ENCODE results near the gene IGFBP5. TPM values are rescaled to one million over a fixed set of nuclear protein-coding genes. Genes with fewer than 3 reads are reported as not detected.

The IGFBP5 gene
- total and polyA plus RNA-seq, 2 of the 8 experiments (the other 6 are each of a cell fraction or from before 2014, with no cell fraction given): 2.2 to 2.5 TPM

DNA sequence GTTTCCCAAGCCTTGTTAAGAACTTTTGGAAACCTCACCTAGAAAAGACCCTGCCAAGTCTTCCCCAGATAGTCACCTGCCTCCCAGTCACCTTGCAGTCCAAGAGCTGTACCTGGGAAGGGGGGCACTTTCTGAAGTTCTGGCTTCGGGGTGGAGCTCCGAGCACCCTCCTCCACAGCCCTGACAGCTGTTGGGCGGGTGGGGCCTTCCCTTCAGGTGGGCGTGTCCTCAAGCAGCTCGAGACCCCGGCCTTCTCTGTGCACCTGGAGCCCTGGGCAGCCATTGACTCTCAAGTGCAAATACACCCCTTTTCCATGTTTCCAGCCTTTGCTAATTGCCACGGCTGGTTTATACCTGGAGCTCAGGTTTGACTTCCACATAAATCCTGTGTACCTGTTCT, 37.0 kb upstream of the IGFBP5 start:
- no peak overlapping the region for H3K27ac ChIP-seq (ENCODE audit: low read depth, low read length)
- DNase-seq (ENCODE audit: low read depth in 1 of 2, low spot score in 2 of 2): no peak
- no peak overlapping the region for H2BK120ac ChIP-seq (replicated peaks; ENCODE audit: low read depth, low read length)
- no peak overlapping the region for H3K56ac ChIP-seq (replicated peaks; ENCODE audit: insufficient read length, low read depth, low read length)
- no peak overlapping the region for H2BK12ac ChIP-seq (ENCODE audit: low read depth, low read length)
- H2BK20ac ChIP-seq (ENCODE audit: low read length): no peak overlapping the region
- no peak overlapping the region for H3K9ac ChIP-seq (replicated peaks in 1 of 4; ENCODE audit: extremely low read depth in 1 of 4, low read depth in 3 of 4, low read length in 3 of 4)
- no peak overlapping the region for H3K4ac ChIP-seq (replicated peaks; ENCODE audit: insufficient read length, low read depth, low read length)
- H3K23ac ChIP-seq (ENCODE audit: insufficient read length): no peak overlapping the region
- no peak overlapping the region for H3K4me3 ChIP-seq (ENCODE audit: extremely low read depth in 1 of 4, insufficient read depth in 2 of 4, low read depth in 3 of 4, low read length in 4 of 4)
- ChIA-PET CTCF (ENCODE audit: partially characterized antibody) (interaction anchor here (0.9 kb wide), 1 partner anchor 981 kb away, joined by 3 read pairs; no protein-coding TSS in a partner anchor), POLR2A (ENCODE audit: partially characterized antibody) (no interaction called here)
- H2AFZ ChIP-seq (ENCODE audit: low read length): no peak overlapping the region
- H3K27me3 ChIP-seq (replicated peaks in 1 of 4; ENCODE audit: control insufficient read depth in 3 of 4, extremely low read depth in 1 of 4, insufficient read depth in 3 of 4, low read length in 3 of 4): no peaks in the 10 kb centered on the region
- no peaks in the 10 kb centered on the region for H3K79me1 ChIP-seq (ENCODE audit: low read depth, low read length)
- H3K4me1 ChIP-seq (replicated peaks in 1 of 4; ENCODE audit: control insufficient read depth in 3 of 4, insufficient read depth in 4 of 4, low read length in 3 of 4): no peaks in the 10 kb centered on the region
- no peaks in the 10 kb centered on the region for H3K36me3 ChIP-seq (ENCODE audit: control insufficient read depth in 2 of 4, insufficient read depth in 4 of 4, low read length in 3 of 4)
- H2BK15ac ChIP-seq (ENCODE audit: low read length): no peak overlapping the region
- H4K91ac ChIP-seq (replicated peaks; ENCODE audit: insufficient read length, low read length): no peak overlapping the region
- H3K4me2 ChIP-seq (ENCODE audit: insufficient read depth in 1 of 2, low read depth in 2 of 2, low read length in 2 of 2): no peak overlapping the region
- no peaks in the 10 kb centered on the region for H4K20me1 ChIP-seq (replicated peaks in 1 of 2; ENCODE audit: control insufficient read depth in 1 of 2, insufficient read depth in 2 of 2, low read length in 2 of 2)
- H3K23me2 ChIP-seq (ENCODE audit: low read depth, low read length): no peaks in the 10 kb centered on the region
- H3K79me2 ChIP-seq (ENCODE audit: control insufficient read depth in 1 of 2, insufficient read depth in 2 of 2, low read length in 2 of 2): no peaks in the 10 kb centered on the region
- H3K18ac ChIP-seq (ENCODE audit: extremely low read depth, low read length): no peak overlapping the region
- H4K8ac ChIP-seq (ENCODE audit: extremely low read depth, insufficient read depth, low read length): no peak overlapping the region
- no peak for FAIRE-seq
- no peak overlapping the region for H4K5ac ChIP-seq (ENCODE audit: insufficient read length, low read depth, low read length)
- H2BK5ac ChIP-seq (ENCODE audit: low read depth, low read length): no peak overlapping the region
- H3K14ac ChIP-seq (ENCODE audit: insufficient read length): no peak overlapping the region
- H2AK5ac ChIP-seq (ENCODE audit: low read depth, low read length): no peak overlapping the region
- 84% methylated on average over 7 of the region's 7 CpGs; no CpG with 5 or more reads in 1 of the 2 experiments for WGBS, 2 experiments (ENCODE audit: extremely low coverage in 1 of 2, insufficient coverage in 1 of 2, insufficient read length in 1 of 2, insufficient replicate concordance in 2 of 2, low coverage in 1 of 2, low lambda C conversion rate in 2 of 2, missing lambda C conversion rate in 1 of 2)
- H3K9me3 ChIP-seq (ENCODE audit: insufficient read depth in 2 of 2, low read depth in 1 of 2, low read length in 1 of 2): no peaks in the 10 kb centered on the region
- TF ChIP-seq TAF1 (IDR thresholded peaks at IDR 0.05; ENCODE audit: low read depth, low read length): no peak
- no peak for TF ChIP-seq CREB1 (IDR thresholded peaks at IDR 0.05)
- TF ChIP-seq, protein P1, sequence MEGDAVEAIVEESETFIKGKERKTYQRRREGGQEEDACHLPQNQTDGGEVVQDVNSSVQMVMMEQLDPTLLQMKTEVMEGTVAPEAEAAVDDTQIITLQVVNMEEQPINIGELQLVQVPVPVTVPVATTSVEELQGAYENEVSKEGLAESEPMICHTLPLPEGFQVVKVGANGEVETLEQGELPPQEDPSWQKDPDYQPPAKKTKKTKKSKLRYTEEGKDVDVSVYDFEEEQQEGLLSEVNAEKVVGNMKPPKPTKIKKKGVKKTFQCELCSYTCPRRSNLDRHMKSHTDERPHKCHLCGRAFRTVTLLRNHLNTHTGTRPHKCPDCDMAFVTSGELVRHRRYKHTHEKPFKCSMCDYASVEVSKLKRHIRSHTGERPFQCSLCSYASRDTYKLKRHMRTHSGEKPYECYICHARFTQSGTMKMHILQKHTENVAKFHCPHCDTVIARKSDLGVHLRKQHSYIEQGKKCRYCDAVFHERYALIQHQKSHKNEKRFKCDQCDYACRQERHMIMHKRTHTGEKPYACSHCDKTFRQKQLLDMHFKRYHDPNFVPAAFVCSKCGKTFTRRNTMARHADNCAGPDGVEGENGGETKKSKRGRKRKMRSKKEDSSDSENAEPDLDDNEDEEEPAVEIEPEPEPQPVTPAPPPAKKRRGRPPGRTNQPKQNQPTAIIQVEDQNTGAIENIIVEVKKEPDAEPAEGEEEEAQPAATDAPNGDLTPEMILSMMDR (IDR thresholded peaks at IDR 0.05; ENCODE audit: control extremely low read depth in 1 of 3, insufficient read depth in 1 of 3, low read depth in 1 of 3, low read length in 3 of 3): no peak
- TF ChIP-seq CHD1 (IDR thresholded peaks at IDR 0.05; ENCODE audit: low read depth, low read length): no peak
- TF ChIP-seq CBX8 (IDR thresholded peaks at IDR 0.05; ENCODE audit: borderline replicate concordance, low read depth, low read length): no peak
- no peak for TF ChIP-seq CBX5 (IDR thresholded peaks at IDR 0.05; ENCODE audit: low read depth, low read length)
- TF ChIP-seq ASH2L (IDR thresholded peaks at IDR 0.05; ENCODE audit: low read length): no peak
- TF ChIP-seq KDM5A (IDR thresholded peaks at IDR 0.05; ENCODE audit: low read length): no peak
- TF ChIP-seq POLR2A (IDR thresholded peaks at IDR 0.05; ENCODE audit: control extremely low read depth in 1 of 2, low read depth in 2 of 2, low read length in 2 of 2): no peak
- no peak for TF ChIP-seq POU5F1 (IDR thresholded peaks at IDR 0.05; ENCODE audit: low read depth, low read length)
- no peak for TF ChIP-seq SP2 (IDR thresholded peaks at IDR 0.05; ENCODE audit: low read length)
- TF ChIP-seq SP4 (IDR thresholded peaks at IDR 0.05; ENCODE audit: low read length): no peak

Data from H1 (cell line).